GM18951 (cell line): ENCODE data around the gene CSF2RB.

Experiments used
- POLR2A ChIP-seq: IDR thresholded peaks from 4 replicates; pipeline ENCODE4 v1.6.1; 2011; ENCODE audit warnings: mild to moderate bottlenecking; ENCODE audit not compliant: insufficient read length, insufficient read depth; ENCODE audit errors: extremely low read depth
- in situ Hi-C: fragments of 300-500 bp; cut with MboI; formaldehyde crosslinking; loops from one replicate; pipeline ENCODE4 v1.12.0; 2022; ENCODE audit warnings: low sequenced_read_pairs, mixed read lengths, inconsistent platforms; ENCODE audit not compliant: unreplicated experiment

Gene CSF2RB

DNA sequence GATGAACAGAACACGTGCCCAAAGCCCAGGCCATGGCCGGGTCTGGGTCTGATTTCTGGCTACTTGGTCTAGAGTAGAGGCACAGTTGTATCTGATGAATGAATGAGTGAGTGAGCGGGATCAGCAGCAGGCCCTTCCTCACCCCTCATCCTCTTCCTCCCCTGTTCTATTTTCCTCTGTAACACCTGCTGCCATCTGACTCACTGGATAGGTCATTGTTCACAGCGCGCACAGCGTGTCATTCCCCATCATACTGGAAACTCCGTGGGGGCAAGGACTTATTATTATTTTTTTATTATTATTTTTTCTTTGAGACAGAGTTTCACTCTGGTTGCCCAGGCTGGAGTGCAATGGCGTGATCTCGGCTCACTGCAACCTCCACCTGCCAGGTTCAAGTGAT lies 38.7 kb upstream of the CSF2RB start:
- no peak for TF ChIP-seq POLR2A
- in situ Hi-C loops = no loop called here

DNA sequence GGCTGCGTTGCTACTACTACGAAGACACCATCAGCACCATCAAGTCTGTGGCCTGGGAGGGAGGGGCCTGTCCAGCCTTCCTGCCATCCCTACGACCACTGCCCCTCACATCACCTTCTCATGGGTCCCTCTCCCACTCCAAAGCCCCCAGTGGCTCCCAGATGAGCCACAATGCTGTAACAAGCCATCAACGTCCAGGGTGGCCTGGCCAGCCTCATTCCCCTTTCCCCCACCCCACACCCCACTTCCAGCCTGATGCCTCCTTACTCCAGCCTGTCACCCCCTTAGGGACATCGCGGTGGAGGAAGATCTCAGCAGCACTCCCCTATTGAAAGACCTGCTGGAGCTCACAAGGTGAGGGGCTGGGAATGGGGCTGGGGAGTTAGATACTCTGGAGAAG lies 37.7 kb upstream of the CSF2RB start:
- in situ Hi-C loops = no loop called here

DNA sequence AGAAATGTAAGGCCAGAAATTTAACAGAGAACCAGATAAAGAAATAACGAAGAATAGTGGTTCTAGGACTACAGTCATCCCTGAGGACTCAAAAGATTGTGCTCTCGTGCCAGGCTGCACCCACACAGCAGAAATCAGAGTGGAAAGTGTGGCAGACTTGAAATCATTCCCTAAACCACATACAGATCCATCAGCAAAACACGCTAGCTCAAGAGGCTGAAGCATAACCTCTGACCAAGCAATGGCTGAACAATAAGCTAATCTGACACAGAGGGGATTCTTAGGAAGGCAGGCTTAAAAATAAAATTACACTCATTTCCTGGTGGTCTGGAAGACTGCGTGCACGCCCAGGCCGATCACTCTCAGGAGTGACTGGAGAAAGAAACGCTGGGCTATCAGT lies 33.7 kb upstream of the CSF2RB start:
- in situ Hi-C loops = no loop called here

More for the DNA sequence above, 37.7 kb upstream of the CSF2RB start:
- no peak for TF ChIP-seq POLR2A

DNA sequence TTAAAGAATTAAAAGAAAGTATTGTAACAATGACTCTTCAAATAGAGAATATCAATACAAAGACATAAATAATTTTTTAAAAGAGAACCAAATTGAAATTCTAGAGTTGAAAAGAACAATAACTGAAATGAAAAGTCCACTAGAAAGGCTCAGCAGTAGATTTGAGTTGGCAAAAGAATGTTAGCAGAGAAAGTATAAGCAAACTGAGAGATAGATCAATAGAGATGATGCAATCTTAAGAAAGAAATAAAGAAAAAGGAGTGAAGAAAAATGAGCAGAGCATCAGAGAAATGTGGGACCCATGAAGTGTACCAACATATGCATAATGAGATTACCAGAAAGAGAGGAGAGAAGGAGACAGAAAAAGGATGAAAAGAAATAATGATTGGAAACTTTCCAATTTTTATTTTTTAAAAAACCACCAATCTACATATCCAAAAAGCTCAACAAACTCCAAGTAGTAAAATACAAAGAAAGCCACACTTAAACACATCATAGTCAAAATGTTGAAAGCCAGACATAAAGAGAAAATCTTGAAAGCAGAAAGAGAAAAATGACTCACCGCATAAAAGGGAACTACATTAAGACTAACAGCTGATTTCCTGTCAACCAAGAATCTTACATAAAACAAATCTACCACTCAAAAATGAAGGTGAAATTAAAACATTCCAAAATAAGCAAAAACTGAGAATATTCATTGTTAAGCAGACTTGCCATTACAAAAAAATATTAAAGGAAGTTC lies 31.8 kb upstream of the CSF2RB start:
- in situ Hi-C loops = no loop called here
- TF ChIP-seq POLR2A = no peak

More for the DNA sequence above, 33.7 kb upstream of the CSF2RB start:
- no peak for TF ChIP-seq POLR2A

DNA sequence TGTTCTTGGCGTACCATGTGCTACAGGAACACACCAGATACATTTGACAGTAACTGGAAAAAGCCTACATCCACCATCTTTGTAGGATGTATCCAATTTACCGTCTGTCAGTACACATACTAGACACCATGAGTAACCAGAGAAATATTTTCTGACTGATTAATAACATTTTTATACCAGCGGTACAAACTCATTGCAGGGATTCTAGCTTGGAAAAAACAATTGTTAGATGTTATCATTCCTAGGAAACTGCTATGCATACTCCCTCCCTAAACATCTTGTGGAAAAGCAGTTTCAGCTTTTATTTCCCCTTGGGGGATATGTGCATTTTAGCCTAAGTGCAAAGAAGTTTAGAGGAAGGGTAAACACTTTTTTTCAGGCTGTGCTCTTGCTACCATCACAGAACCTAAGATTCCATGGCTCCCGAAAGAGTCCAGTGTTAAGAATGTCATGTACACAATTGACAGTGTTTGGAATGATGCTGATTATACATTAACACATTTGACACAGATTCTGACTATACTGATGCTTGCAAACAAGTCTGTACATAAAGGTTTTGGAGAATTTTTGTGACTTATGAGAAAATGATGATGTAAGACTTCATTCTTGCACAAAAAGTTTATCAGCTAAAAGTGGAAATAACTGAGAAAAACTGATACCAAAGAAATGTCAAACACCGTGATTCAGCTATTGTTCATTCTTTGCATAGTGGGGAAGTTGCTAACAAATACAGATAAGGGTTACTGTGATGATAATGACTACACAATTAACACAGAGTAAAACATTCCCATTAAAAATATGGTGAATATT lies 28.9 kb upstream of the CSF2RB start:
- in situ Hi-C loops = no loop called here
- TF ChIP-seq POLR2A = no peak

DNA sequence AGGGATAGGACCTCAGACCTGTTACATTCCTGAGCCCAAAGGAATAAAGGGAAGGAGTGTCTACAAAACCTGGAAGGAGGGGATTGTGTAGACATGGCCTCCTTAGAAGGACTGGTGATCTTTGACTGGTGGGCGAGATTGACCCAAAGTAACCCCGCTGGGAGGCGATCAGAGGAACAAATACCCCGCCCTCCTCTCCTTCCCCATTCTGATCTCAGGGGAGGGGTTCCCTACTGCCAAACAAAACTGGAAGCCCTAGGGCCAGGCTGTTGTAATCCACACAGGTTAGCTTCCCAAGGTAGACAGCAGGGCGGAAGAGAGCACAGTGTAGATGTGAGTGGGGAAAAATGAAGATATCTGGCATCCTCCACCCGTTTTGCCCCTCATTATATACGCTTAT lies 28.0 kb upstream of the CSF2RB start:
- in situ Hi-C loops = no loop called here
- TF ChIP-seq POLR2A = no peak

DNA sequence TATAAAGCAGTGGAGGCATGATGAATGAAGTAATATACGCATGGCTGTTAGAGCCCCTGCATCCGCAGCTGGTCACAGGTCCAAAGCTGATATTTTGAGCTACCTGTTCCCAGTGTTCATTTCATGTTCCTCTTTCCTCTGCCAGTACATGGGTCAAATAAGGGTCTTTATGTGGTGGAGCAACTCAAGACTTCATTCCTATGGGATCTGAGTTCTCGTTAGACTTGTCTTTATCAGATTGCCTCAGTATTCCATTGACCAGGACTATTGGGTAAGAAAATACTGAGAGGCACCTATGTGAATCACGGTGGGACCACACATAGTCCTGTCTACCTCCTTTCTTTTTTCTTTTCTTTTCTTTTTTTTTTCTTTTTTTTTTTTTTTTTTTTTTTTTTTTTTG lies 27.4 kb upstream of the CSF2RB start:
- in situ Hi-C loops = no loop called here
- no peak for TF ChIP-seq POLR2A

DNA sequence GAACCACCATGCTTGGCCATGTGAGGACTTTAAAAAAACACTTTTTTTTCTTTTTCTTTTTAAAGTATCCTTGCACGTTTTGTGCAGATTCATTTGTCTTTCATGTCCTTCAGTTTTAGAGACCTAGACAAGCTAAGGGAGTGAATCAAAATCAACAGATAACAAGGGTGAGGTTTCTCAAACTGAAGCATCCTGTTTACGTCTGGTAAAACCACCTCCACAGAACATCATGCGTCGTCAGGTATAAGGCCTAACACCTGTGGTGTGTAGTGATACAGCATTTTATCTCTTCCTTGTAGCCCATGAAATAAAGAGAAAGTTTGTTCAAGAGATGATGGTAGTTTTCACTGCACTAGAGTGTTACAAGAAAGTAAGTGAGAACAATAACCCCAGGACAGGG lies 26.3 kb upstream of the CSF2RB start:
- in situ Hi-C loops = no loop called here
- no peak for TF ChIP-seq POLR2A

DNA sequence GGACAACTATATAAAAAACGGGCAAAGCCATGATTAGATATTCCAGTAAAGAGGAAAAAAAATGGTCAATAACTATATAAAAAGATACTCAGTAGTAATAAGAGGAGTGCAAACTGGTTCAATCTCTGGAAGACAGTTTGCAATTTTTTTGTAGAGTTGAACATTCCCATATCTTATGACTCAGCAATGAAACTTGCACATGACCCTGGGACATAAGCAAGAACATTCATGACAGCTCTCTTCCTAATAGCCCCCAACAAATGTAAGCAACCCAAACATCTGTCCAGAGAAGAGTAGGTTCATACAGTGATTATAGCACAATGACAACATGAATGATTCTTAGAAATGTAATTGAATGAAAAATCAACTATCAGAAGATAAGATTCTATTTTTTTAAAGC lies 21.8 kb upstream of the CSF2RB start:
- in situ Hi-C loops = no loop called here

DNA sequence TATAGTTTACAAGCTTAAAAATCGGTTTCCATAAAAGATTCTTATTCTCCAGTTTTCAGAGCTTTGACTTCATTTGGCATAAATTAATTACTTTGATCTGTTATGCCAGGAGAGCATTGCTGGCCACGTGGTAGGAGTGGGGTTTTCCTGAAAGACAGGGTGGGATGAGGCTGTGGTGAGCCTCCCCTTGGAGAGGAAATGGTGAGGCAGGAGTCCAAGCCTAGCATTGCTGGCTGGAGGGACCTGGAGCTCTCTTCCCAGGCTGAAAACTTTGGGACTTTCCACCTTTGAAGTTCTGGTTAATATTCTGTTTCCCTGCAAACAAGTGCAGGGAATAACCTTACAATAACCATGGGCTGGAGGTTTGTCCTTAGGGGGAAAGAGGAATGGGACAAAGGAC lies 21.1 kb upstream of the CSF2RB start:
- in situ Hi-C loops = no loop called here

More for the DNA sequence above, 21.8 kb upstream of the CSF2RB start:
- TF ChIP-seq POLR2A = no peak

DNA sequence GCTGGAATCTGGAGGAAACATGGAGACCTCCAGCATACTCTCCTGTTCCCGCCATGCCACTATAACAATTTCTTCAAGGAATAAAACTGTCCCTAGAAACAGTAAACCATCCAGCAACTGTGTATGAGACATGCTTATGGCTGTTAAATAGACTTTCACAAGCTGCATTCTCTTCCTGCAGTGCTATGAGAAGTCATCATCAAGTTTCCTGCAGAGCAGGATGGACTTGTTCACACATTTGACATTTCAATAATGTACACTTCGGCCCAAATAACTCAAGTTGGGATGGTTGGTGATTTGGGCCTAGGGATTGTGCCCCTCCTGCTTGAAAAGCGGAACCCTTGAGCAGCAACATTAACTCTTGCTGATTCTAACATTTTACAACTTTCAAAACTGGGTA lies 20.2 kb upstream of the CSF2RB start:
- in situ Hi-C loops = no loop called here
- no peak for TF ChIP-seq POLR2A

More for the DNA sequence above, 21.1 kb upstream of the CSF2RB start:
- no peak for TF ChIP-seq POLR2A

DNA sequence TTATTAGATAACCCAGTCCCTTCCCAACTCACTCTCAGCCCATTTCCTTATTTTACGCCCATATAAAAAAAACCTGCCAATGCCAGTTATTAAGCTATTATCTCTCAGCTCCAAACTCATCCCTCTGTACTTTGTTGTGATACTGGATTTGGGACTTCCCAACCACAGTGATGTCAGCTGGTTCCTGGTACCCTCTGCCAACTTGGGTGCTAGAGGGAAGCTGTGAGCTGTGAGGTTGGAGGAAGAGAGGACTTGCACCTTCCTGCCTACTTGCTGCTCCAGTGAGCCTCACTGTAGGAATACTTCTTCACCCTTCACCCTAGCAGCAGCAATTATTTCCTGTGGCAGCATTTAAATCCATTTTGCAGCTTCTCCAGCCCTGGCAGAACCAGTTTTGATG lies 19.2 kb upstream of the CSF2RB start:
- in situ Hi-C loops = no loop called here
- TF ChIP-seq POLR2A = no peak

DNA sequence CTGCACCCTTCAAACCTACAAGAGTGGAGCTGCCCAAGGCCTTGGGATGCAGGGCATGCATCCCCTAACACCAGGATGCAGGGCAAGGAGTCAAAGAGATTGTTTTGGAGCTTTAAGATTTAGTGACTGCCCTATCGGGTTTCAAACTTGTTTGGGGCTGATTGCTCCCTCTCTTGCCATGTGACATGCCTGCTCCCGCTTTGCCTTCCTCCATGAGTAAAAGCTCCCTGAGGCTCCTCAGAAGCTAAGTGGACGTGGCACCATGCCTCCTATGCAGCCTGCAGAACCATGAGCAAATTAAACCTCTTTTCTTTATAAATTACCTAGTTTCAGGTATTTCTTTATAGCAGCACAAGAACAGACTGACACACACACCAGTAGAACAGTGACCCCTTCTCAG lies 15.8 kb upstream of the CSF2RB start:
- in situ Hi-C loops = no loop called here
- TF ChIP-seq POLR2A = no peak

DNA sequence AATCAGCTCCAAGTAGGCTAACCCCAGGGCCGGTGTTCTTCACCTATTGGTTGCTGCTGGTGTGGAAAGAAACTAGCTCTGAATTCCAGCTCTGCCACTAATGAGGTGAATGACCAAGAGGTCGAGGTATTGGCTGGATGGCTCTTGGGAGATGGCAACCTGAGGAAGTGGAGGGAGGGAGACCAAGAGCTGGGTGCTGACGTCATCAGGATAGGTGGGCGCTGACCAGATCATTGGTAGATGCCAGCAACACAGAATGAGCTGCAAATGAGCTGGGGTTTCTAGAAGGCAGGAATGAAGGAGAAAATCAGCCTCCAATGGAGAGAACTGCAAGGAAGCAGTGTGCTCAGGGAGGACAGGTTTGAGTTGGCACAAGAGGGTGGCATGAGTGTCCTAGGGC lies 14.7 kb upstream of the CSF2RB start:
- in situ Hi-C loops = no loop called here
- no peak for TF ChIP-seq POLR2A

DNA sequence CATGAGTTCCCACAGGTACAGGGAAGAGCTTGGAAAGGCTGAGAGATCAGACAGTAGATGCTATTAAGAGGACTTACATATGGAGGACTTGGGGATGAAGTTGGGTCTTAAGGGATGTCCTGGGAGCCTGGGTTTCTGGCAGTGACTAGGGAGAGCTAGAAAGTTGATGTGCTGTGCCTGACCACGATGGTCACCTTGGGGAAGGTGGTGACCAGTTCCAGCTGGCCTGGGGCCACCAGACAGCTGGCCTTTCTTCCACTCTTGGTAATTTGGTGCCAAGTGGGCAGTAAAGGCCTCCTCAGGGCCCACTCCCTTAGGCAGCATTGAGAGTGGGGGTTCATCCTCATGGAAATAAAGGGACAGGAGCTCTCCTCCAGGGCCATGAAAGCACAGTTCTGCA lies 13.9 kb upstream of the CSF2RB start:
- no peak for TF ChIP-seq POLR2A
- in situ Hi-C loops = no loop called here

DNA sequence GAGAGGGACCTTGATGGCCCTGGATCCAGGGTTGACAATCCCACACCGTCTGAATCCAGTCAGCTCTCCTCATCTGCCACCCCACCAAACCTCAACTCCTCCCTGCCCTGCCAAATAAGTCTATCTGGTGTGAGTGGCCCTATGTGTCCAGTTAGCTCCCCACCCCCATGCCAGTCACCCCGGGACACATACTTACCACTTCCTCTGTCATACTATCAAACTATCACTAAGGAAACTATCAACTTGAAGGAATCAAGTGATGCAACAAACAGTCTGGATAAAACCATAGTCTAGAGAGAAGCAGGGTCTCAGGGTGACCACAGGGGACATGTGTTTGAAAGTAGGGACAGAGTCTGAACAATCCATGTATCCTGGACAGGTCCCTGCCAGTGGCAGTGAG lies 13.2 kb upstream of the CSF2RB start:
- TF ChIP-seq POLR2A = no peak
- in situ Hi-C loops = no loop called here
